ENCODE data around the gene LTF.

Gene LTF

GRCh38 chr3:46467562-46467961 is 2.9 kb upstream of the LTF start:
- DNase-seq, result no peak

GRCh38 chr3:46466871-46467403 is 2.2 kb upstream of the LTF start:
- no peak for DNase-seq

GRCh38 chr3:46466273-46466672 is 1.6 kb upstream of the LTF start:
- DNase-seq, result no peak

GRCh38 chr3:46465196-46465520 is 453 bp upstream of the LTF start:
- DNase-seq, result no peak

- no peak for DNase-seq
These were observed 850 bp downstream of the LTF start for GRCh38 chr3:46463868-46464241.

- DNase-seq, result no peak
These were observed 1.4 kb downstream of the LTF start for GRCh38 chr3:46463120-46463867.

- DNase-seq, result no peak
These were observed 2.2 kb downstream of the LTF start for GRCh38 chr3:46462511-46462910.

- no peak for DNase-seq
These were observed 2.6 kb downstream of the LTF start for GRCh38 chr3:46462111-46462510.

GRCh38 chr3:46460051-46460450 is 4.7 kb downstream of the LTF start:
- no peak for DNase-seq

- DNase-seq, result no peak
These were observed 8.6 kb downstream of the LTF start for GRCh38 chr3:46456118-46456517.

GRCh38 chr3:46455231-46456115 is 9.2 kb downstream of the LTF start:
- no peak for DNase-seq

GRCh38 chr3:46454606-46455005 is 10.1 kb downstream of the LTF start:
- no peak for DNase-seq

- no peak for DNase-seq
These were observed 10.5 kb downstream of the LTF start for GRCh38 chr3:46454209-46454595.

GRCh38 chr3:46453526-46454208 is 11.0 kb downstream of the LTF start:
- no peak for DNase-seq

- no peak for DNase-seq
These were observed 14.8 kb downstream of the LTF start for GRCh38 chr3:46449755-46450552.

- no peak for DNase-seq
These were observed 16.0 kb downstream of the LTF start for GRCh38 chr3:46448721-46449120.

- no peak for DNase-seq
These were observed 17.3 kb downstream of the LTF start for GRCh38 chr3:46447228-46447985.

- DNase-seq, result no peak
These were observed 21.9 kb downstream of the LTF start for GRCh38 chr3:46442576-46443530.

- no peak for DNase-seq
These were observed 24.0 kb downstream of the LTF start for GRCh38 chr3:46440531-46441294.

- no peak for DNase-seq
These were observed 25.9 kb downstream of the LTF start for GRCh38 chr3:46438831-46439230.

Measured in activated CD4-positive, CD25-positive, alpha-beta regulatory T cell treated with anti-CD3 and anti-CD28 coated beads, Interleukin-2, amount 50 U/mL, for 72 hours (primary cell).